ENCODE results near the gene TNFRSF17. TPM values are rescaled to one million over a fixed set of nuclear protein-coding genes. Genes with fewer than 3 reads are reported as not detected.

TNFRSF17 gene
- total RNA-seq, 4 donors from 2014 or later = not detected

Small RNAs within 50 kb of the gene (small RNA-seq; reads per million reads assigned to genes)
- gene AC007216.5 = not detected
- gene UBL5P4 = not detected

Other genes starting within 250 kb of the TNFRSF17 start
- gene TXNDC11, start 222.4 kb upstream of the TNFRSF17 start, total RNA-seq = 10 to 100 TPM; 45.7 to 67.2 (median 51.4) TPM
- 10 to 100 TPM; 59.2 to 86.7 (median 76.2) TPM for gene ZC3H7A, start 168.0 kb upstream of the TNFRSF17 start, total RNA-seq
- 100 to 1,000 TPM in 3 of 4 donors, 10 to 100 TPM in 1; 67.3 to 107 (median 103) TPM for gene RSL1D1, start 113.7 kb upstream of the TNFRSF17 start, total RNA-seq
- gene GSPT1, start 49.3 kb upstream of the TNFRSF17 start, total RNA-seq = 10 to 100 TPM; 43.2 to 49.8 (median 46.2) TPM
- 10 to 100 TPM in 1 of 4 donors, 1 to 10 TPM in 3; 6.8 to 12.6 (median 8.3) TPM for gene NPIPB2, start 23.2 kb upstream of the TNFRSF17 start, total RNA-seq
- gene SNX29, start 11.5 kb downstream of the TNFRSF17 start, total RNA-seq = 10 to 100 TPM; 23.9 to 45.7 (median 36.1) TPM

All from tibial nerve (tissue), 4 donors.